Stimulated activated naive CD8-positive, alpha-beta T cell treated with anti-CD3 and anti-CD28 coated beads, Interleukin-15, Interleukin-2, amounts not matched to agents 100 U/mL and 50 U/mL, for 24 hours (primary cell): ENCODE data around the gene COG6.

Experiments
- ATAC-seq: fragments of 150-1000 bp; cut with Tn5 transposase; one replicate; pipeline ENCODE4 v1.10.0; 2021
- DNase-seq: peaks from one replicate; pipeline ENCODE4 v3.0.0; 2021

Gene COG6

DNA sequence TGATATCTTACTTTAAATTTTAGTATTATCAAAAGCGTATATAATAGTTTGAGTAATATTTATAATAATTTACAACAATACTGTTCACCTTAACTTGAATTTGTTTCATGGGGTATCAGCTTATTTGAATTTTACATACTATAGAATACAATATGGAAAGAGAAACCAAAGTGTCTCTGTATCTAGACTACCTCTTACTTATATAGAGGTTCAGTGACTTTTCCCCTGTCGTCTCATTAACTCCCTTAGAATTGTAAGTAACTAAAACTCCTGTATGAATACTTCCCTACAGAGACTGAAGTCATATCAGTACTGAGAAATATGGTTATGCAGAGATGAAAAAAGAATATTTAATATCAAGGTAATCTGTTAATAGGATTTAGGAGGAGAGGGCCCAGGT lies 26.8 kb downstream of the COG6 start:
- ATAC-seq (no peak), DNase-seq (no peak)

DNA sequence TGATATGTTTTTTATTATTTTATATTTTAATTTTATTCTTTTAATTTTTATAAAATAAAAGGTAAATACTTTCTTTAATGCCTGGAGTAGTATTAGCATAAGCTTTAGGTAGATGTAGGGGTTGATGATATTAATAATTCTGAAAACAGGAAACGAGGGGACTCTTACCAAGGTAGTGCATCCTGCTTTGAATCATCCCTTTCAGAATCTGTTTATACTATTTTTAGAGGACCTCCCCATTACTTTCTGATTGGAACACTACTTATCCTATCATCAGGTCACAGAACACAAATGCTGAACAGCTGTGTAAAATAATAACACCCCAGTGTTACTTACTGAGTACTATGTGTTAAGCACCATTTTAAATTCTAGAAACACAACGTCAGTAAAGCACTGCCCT lies 27.3 kb downstream of the COG6 start:
- no peak for DNase-seq

DNA sequence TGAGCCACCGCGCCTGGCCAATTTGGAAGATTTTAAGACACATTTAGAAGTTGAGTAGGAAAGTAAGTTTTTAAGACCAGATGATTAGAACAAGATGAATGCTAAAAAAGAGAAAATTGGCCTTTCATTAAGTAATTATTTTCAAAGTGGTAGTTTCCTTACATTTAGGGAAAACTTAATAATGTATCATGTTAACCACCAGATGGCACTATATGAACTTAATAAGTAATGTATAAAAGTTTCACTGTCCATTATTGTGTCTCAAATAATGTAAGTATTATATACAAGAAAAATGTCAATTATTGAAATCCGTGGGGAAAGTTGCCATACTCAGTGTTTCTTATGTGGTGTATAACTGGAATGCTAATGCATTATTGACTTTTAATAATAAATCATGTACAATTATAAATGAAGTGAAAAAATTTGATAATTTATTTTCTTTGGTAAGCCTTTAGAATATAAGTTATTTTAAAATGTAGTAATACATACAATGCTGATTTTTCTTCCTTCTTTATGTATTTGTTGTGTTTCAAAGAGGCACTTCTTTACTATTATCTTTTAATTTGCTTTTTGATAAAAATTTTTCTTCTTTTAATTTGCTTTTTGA lies 29.2 kb downstream of the COG6 start:
- DNase-seq (no peak), ATAC-seq (no peak)

More for the DNA sequence above, 27.3 kb downstream of the COG6 start:
- no peak for ATAC-seq

DNA sequence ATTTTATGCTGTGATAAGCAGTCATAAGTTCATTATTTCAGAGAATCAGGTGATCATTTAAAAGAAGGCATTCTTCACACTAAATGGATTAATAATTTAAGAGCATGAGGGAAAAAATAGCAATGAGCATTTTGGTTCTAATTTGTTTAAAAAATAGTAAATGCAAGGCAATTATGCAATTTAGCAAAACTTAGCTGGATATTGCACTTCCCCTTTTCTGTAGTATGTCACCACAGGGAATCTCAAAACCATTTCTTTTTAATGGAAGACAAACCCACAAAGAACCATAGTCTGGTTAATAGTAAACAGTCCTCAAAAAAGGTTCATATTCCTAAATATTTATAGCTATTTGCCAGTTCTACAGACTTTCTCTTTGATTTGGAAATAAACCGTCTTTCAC lies 30.2 kb downstream of the COG6 start:
- no peak for DNase-seq
- no peak for ATAC-seq

DNA sequence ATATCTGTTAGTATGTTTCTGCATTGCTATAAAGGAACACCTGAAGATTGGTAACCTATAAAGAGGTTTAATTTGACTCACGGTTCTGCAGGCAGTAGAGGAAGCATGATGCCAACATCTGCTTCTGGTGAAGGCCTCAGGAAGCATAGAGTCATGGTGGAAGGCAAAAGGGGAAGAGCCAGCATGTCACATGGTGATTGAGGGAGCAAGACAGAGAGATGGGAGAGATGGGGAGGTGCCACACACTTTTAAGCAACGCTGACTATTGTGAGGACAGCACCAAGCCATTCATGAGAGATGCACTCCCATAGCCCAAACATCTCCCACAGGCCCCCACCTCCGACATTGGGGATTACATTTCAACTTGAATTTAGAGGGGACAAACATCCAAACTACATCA lies 32.8 kb downstream of the COG6 start:
- ATAC-seq, result no peak

DNA sequence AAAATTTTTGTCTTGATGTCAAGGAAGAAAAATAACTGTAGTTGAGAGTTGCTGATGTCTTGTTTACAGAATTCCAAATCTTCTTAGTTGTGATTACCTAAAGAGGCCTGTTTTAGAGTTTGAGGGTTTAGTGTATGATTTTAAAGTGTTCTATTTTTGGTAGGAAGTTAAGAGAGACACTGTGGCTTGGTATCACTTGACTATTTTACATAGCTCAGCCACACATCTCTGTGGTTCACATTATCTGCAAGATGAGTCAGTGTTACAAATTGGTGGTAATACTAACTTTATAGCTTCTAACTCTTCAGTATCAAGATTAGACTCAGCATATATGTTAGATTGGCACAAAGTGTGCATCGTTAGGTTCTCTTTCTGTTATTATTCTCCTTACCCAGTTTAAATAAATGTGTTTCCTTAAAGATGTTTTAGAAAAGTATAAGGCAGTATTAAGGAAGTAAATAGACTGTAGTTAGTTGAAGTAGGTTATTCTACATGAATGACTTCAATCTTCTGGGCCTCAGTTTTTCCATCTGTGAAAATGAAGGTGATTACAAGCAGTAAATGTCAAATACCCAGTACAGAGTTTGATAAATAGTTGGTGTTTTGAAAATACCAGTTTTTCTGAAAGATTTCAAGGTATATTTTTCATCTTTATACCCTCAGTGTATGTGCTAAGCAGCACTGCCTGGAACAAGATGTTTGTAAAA lies 33.4 kb downstream of the COG6 start:
- ATAC-seq (peak; percentile 98), DNase-seq (no peak)

More for the DNA sequence above, 32.8 kb downstream of the COG6 start:
- peak; percentile 4 for DNase-seq

DNA sequence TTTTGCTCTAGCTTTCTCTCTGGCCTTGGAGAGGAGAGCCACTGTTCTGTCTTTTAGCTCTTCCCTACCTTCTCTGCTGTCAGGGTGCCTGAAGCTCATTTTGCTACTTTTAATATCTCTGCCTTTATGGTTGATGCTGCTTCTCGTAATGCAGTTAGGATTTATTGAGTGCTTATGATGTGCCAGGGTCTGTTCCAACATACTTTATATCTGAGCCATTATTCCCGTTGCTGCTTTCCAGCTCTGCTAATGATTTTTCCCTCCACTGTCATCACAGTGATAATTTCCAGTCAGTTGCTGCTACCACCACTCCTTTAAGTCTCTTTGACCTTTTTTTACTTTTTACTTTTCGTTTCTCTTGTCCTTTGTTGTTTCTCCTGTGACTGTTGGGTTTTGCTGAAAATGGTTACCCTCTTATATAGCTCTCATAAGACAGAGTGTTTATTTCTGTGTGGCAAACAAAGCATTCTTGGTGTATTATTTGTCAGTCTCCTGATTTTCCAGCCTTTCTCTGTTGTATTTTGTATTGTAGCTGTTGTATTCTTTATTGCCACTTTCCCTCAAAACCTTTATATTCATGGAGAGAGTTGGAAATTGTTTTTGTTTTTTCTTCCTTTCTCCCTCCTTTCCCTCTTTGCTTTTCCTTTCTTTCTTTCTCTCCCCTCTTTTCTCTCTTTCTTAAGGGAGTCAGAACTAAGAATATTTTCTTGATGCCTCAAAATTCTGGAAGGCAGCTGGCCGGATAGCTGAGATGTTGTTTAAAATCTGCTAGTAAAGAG lies 37.4 kb downstream of the COG6 start:
- ATAC-seq (no peak), DNase-seq (no peak)

DNA sequence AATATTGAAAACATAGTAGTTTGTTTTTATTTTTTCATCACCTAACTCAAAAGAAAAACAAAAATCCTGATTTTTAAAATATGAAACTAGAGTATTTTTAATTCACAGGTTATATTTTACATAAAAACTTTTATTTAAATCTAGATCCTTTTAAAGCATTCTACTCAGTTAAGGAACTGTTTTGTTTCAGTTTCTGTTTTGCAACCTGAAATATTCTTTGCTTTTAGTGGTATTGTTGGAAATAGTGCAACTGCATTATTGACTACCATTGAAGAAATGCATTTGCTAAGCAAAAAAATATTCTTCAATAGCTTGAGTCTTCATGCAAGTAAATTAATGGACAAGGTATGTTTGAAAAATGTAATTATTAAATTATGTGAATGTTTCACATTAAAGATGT lies 43.8 kb downstream of the COG6 start:
- ATAC-seq (no peak), DNase-seq (no peak)

DNA sequence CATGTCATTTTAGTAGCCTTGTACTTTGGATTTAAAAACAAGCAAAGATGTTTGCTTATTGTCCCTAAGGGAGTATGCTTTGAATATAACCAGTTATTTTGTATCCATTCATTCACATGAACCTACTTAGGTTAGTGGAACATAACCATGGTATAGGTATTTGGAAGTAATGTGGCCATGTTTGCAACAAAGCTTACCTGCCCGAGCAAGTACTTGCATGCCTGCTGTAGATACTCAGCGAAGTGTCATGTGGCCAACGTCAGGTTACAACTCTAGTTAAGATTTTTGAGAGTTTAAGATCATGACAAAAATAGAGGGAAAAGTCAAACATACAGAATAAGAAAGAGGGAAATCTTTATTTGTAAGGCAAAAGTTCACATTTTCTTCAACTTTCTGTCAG lies 57.2 kb downstream of the COG6 start:
- DNase-seq, result no peak
- no peak for ATAC-seq

DNA sequence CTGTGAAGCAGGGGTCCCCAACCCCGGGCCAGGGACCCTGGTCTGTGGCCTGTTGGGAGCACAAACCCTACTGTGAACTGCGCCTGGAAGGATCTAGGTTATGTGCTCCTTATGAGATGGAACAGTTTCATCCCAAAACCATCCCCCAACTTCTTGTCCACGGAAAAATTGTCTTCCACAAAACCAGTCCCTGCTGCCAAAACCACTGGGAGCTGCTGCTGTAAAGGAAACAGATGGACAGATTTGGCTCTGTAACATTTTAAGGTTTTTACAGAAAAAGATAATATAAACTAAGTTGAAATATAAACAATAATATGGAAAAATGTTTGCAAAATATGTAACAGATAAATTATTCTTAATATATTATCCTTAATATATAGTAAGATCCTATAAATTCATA lies 73.7 kb downstream of the COG6 start:
- DNase-seq, result no peak
- no peak for ATAC-seq

DNA sequence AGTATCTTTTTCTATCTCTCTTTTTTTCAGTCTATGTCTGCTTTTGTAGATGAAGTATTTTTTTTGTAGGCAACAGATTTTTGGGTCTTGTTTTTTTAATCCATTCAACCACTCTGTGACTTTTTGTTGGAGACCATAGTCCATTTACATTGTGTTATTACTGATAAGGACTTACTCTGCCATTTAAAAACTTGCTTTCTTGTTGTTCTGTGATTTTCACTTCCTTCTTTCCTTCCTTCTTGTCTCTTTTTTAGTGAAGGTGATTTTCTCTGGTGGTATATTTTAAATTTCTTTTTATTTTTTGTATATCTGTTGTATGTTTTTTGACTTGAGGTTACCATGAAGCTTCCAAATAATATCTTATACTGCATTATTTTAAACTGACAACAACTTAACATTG lies 79.5 kb downstream of the COG6 start:
- no peak for ATAC-seq
- DNase-seq, result no peak

DNA sequence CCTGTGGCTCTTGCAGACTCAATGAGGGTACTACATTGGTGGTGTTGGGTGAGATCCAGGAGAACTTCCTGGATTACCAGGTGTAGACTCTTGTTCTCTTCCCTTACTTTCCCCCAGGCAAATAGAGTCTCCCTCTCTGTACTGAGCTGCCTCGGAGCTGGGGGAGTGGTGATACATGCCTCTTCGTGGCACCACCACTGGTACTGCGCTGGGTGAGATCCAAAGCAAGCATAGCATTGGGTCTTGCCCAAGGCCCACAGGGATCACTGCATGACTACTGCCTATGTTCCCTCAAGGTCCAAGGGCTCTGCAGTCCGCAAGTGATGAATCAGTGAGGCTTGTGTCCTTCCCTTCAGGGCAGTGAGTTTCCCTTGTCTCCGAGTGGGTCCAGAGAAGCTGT lies 81.6 kb downstream of the COG6 start:
- ATAC-seq (no peak), DNase-seq (no peak)

DNA sequence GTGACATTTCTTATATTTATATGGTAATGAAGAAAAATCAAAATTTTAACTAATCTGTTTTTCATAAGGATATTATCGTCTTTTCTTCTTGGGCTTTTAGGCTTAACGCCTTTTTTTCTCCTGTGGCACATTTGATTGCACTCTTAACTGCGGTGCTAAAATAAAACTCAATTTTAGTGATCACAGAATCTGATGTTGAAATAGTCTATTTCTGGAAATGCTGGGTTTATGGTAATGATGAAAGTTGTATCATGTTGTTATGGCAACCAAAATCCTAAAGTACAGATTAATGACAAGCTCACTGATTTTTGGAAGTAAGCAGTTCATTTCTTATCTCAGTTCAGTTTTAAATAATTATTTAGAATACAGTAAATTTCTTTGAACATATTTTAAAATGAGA lies 85.3 kb downstream of the COG6 start:
- no peak for DNase-seq
- no peak for ATAC-seq

DNA sequence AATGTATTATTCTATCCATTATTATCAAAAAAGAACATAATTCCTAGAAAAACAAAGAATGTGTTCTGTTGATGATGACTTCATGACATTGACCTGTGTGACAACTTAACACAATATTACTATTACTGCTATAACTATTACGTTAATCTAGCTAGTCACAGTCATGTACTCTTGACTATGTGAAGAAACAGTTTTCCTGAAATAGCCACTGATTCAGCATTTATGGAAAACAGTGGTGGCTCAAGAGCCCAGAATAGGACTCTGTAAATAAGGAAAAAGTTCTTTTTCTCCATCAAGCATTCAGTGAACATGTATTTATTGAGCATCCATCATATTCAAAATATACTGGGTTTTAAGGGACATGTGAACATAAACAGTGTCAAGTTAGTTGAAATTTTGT lies 93.5 kb downstream of the COG6 start:
- no peak for ATAC-seq
- no peak for DNase-seq

DNA sequence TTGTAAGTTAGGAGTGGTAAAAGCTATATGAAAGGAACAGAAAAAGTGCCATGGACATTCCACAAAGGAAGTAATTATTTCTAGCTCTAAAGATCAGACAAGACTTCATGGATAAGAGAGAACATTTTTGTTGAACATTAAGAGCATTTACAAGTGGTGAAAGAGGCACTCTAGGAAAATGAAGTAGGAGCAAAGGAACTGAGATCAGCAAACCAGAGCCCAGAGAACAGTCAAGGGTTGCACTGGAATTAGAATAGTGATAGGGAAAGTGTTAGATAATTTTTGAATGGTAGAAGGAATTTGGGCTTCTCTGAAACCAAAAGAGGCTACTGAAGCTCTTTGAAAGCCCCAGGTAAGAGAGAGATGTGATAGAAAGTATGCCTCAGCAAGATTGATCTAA lies 94.1 kb downstream of the COG6 start:
- no peak for ATAC-seq
- no peak for DNase-seq

DNA sequence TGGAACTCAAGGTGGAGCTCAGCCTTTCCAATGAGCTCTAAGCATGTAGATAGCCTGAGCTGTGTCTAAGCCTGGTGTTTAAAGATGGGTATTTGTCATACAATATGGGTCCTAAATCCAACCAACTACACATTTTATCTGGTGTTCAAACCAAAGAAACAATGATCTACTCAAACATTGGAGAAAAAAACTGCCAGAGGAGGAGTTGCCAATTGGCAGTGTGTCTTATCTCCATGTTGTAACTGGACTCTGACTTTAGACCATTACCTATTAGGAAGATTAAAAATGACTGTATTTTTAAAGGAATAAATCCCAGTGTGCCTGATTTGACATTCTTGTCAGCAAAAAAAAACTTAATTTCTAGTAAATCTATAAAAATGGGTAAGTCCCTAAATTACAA lies 96.3 kb downstream of the COG6 start:
- DNase-seq (no peak), ATAC-seq (no peak)

DNA sequence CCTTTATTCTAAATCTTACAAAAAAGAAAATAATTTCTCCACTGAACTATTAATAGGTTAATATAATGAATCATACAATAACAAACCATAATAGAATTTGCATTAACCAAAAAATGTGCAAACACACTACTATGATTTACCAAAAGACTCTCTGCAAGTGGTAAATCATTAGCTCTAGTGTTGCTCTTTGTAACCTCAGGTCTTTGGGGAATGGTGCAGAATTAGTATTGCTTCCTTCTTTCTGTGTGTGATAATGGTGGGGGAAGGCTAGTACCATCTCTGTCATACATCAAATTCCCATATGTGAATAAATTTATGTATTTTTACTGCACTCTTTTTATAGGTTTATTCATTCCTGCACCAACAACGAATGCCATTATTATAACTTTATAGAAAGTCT lies 105.1 kb downstream of the COG6 start:
- DNase-seq, result no peak
- no peak for ATAC-seq

DNA sequence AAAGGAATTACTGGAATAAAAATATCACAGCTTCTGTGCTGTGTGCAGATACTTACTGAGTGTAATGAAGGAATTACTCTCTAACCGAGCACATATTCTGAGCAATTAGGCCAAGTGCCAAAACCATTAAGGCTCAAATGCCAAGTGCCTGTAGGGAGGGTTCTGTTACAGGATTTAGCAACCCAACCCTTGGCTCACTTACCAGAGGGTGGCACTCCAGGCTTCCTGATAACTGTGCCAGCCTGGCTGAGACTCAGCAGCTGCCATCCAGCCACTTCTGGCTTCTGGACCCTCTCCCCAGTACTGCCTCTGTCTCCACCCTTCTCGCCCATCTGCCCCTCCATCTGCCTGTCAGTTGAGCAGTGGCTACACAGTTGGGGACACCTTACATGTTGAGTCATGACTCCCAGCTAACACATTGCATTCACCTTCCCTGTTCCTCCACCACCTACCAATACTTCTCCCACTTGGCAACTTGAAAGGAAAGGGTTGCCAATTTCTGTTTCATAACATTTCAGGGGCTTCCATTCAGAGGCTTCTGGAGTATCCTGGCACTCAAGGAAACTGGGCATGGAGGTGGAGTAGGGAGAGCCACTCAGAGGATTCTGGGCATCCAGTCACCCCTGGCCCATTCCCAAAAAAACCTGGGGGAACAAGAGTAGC lies 110.5 kb downstream of the COG6 start:
- ATAC-seq, result peak; percentile 83

DNA sequence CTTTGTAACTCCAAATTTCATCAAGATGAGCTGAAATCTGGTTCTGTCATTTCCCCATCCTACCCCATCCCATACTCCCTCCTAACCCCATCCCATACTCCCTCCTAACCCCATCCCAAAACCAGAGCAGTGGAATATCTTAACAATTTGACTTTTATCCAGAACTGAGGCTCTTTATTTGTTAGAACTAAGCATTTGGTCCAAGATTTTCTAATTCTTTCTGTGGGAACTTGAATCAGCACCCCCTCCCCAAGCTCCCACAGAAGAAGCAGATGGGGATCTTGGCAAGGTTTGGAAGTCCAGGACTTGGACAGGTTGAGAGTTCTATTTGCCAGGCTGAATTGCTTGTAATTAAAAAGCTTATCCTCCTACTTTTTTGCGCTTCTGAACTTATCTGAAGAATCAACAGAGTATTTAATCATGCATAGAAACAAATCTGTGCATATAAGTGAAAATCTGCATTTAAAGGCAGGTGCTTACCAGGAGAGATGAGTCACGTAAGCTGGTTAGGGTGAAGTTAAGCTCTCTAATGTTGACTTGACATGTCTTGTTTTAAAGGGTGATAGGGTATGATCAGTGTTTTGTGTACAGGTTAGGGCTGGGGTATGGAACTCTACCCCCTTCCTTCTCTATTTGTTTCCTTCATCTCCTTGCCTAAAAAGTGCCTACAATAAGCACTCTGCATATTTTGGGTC lies 111.1 kb downstream of the COG6 start:
- ATAC-seq (no peak), DNase-seq (no peak)

More for the DNA sequence above, 110.5 kb downstream of the COG6 start:
- peak; percentile 45 for DNase-seq

DNA sequence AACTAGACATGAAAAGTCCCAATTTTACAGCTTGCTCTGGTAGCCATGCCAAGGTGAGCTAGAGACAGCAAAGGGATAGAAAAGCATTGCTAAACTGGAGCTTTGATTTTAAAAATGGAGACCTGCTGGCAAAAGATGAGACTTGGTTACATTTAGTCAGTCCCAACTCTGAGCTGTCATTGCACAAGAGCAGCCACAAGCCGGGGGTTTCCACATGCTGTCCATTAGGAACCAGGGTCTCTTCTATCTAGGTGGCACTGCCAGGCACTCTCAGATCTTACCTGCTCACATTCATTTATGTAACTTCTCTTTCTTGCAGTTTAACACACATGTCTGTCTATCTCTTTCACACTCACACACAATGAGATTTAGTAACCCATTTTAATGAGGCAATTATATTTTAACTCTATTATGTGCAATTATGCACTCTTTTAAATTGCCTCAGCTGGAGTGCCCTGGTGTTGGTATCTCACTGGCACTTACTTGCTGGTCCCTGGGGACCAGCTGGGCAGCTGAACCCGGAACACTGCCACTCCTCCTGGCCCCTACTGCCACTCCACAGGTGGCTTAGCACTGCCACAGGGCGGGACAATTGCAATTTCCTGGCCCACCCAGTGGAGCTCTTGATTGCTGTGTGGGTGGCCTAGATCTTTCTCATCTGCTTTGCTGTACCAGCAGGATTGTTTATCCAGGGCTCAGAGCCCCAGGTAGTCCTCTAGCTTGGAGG lies 112.5 kb downstream of the COG6 start:
- no peak for ATAC-seq
- no peak for DNase-seq

DNA sequence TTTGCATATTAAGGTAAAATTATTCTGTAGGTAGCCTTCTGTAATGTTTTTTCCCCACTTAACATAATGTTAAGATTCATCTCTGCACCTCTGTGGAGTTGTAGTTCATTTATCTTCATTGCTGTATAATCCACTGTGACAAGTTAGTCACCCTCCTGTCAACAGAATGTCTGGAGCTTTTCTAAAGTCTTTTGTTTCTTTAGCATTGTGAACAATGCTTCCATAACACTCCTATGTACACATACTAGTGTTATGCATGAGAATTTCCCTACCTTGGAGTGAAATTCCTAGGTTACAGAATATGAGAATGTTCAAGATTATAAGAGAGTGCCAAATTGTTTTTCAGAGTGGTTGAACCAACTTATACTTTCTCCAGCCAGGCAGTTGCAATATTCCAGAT lies 113.5 kb downstream of the COG6 start:
- DNase-seq, result no peak
- no peak for ATAC-seq
